ENCODE measurements around the gene RASGRP3.

The RASGRP3 gene

GRCh38 chr2:33492399-33493134, 16.1 kb downstream of the RASGRP3 start:
- no peak for DNase-seq (ENCODE audit: low read depth, low spot score)

GRCh38 chr2:33494155-33494779, 17.8 kb downstream of the RASGRP3 start:
- no peak for DNase-seq (ENCODE audit: low read depth, low spot score)

GRCh38 chr2:33494877-33495641, 18.6 kb downstream of the RASGRP3 start:
- no peak for DNase-seq (ENCODE audit: low read depth, low spot score)

- DNase-seq (ENCODE audit: low read depth, low spot score): no peak
Observed at GRCh38 chr2:33495683-33496082, 19.2 kb downstream of the RASGRP3 start.

- no peak for DNase-seq (ENCODE audit: low read depth, low spot score)
Observed at GRCh38 chr2:33496150-33496549, 19.7 kb downstream of the RASGRP3 start.

GRCh38 chr2:33496726-33497125, 20.3 kb downstream of the RASGRP3 start:
- no peak for DNase-seq (ENCODE audit: low read depth, low spot score)

- DNase-seq (ENCODE audit: low read depth, low spot score): no peak
Observed at GRCh38 chr2:33497221-33497650, 20.8 kb downstream of the RASGRP3 start.

GRCh38 chr2:33498291-33498956, 22.0 kb downstream of the RASGRP3 start:
- no peak for DNase-seq (ENCODE audit: low read depth, low spot score)

- DNase-seq (ENCODE audit: low read depth, low spot score): no peak
Observed at GRCh38 chr2:33500177-33500576, 23.7 kb downstream of the RASGRP3 start.

GRCh38 chr2:33502025-33502424, 25.6 kb downstream of the RASGRP3 start:
- DNase-seq (ENCODE audit: low read depth, low spot score): no peak

- no peak for DNase-seq (ENCODE audit: low read depth, low spot score)
Observed at GRCh38 chr2:33503002-33503401, 26.6 kb downstream of the RASGRP3 start.

- DNase-seq (ENCODE audit: low read depth, low spot score): no peak
Observed at GRCh38 chr2:33505966-33506365, 29.5 kb downstream of the RASGRP3 start.

- DNase-seq (ENCODE audit: low read depth, low spot score): no peak
Observed at GRCh38 chr2:33509908-33510585, 33.6 kb downstream of the RASGRP3 start.

- DNase-seq (ENCODE audit: low read depth, low spot score): no peak
Observed at GRCh38 chr2:33510586-33510968, 34.1 kb downstream of the RASGRP3 start.

GRCh38 chr2:33511141-33511540, 34.7 kb downstream of the RASGRP3 start:
- no peak for DNase-seq (ENCODE audit: low read depth, low spot score)

GRCh38 chr2:33512112-33512511, 35.7 kb downstream of the RASGRP3 start:
- no peak for DNase-seq (ENCODE audit: low read depth, low spot score)

- no peak for DNase-seq (ENCODE audit: low read depth, low spot score)
Observed at GRCh38 chr2:33513480-33513879, 37.0 kb downstream of the RASGRP3 start.

GRCh38 chr2:33516456-33516995, 40.1 kb downstream of the RASGRP3 start:
- no peak for DNase-seq (ENCODE audit: low read depth, low spot score)

GRCh38 chr2:33518200-33518599, 41.8 kb downstream of the RASGRP3 start:
- no peak for DNase-seq (ENCODE audit: low read depth, low spot score)

- no peak for DNase-seq (ENCODE audit: low read depth, low spot score)
Observed at GRCh38 chr2:33518929-33519328, 42.5 kb downstream of the RASGRP3 start.

- no peak for DNase-seq (ENCODE audit: low read depth, low spot score)
Observed at GRCh38 chr2:33521791-33522281, 45.4 kb downstream of the RASGRP3 start.

Data from iPS DF 19.7 (cell line).